Smooth muscle cell (in vitro differentiated cells): ENCODE data around the gene SUGCT. TPM values are rescaled to one million over a fixed set of nuclear protein-coding genes. Genes with fewer than 3 reads are reported as not detected.

Source experiments
- DNase-seq: peaks from one replicate; lab custom pipeline; 2025; ENCODE audit not compliant: unreplicated experiment; lab: John Stamatoyannopoulos, UW
- H2AFZ ChIP-seq: fragments of 200-600 bp; sonication (generic); 2 replicates; pipeline ENCODE4 v1.6.0; 2016; ENCODE audit warnings: antibody characterized with exemption, low read depth, mild to moderate bottlenecking
- H3F3A ChIP-seq: fragments of 200-600 bp; sonication (generic); 2 replicates; pipeline ENCODE4 v1.6.0; 2017; ENCODE audit warnings: antibody characterized with exemption, low read depth
- H3K27ac ChIP-seq: fragments of 200-600 bp; sonication (generic); 2 replicates; pipeline ENCODE4 v1.5.1; 2016; ENCODE audit warnings: low read depth, mild to moderate bottlenecking
- H3K27me3 ChIP-seq: fragments of 200-600 bp; sonication (generic); 2 replicates; pipeline ENCODE4 v1.6.1; 2016; ENCODE audit warnings: low read depth, mild to moderate bottlenecking
- H3K36me3 ChIP-seq: fragments of 200-600 bp; sonication (generic); 2 replicates; pipeline ENCODE4 v1.5.1; 2016; ENCODE audit warnings: low read depth
- H3K4me1 ChIP-seq: fragments of 200-600 bp; sonication (generic); 2 replicates; pipeline ENCODE4 v1.5.1; 2016; ENCODE audit warnings: low read depth
- H3K4me2 ChIP-seq: fragments of 200-600 bp; sonication (generic); 2 replicates; pipeline ENCODE4 v1.6.0; 2016; ENCODE audit warnings: mild to moderate bottlenecking
- H3K4me3 ChIP-seq: fragments of 200-600 bp; sonication (generic); 2 replicates; pipeline ENCODE4 v1.5.1; 2016; ENCODE audit warnings: mild to moderate bottlenecking
- H3K79me2 ChIP-seq: fragments of 200-600 bp; sonication (generic); 2 replicates; pipeline ENCODE4 v1.6.0; 2016; ENCODE audit warnings: low read depth, mild to moderate bottlenecking
- H3K9ac ChIP-seq: fragments of 200-600 bp; sonication (generic); 2 replicates; pipeline ENCODE4 v1.6.0; 2016; ENCODE audit warnings: low read depth
- H3K9me3 ChIP-seq: fragments of 200-600 bp; sonication (generic); replicated peaks from 2 replicates; pipeline ENCODE4 v1.5.1; 2016; ENCODE audit warnings: low read depth
- H4K20me1 ChIP-seq: fragments of 200-600 bp; sonication (generic); 2 replicates; pipeline ENCODE4 v1.6.0; 2016; ENCODE audit warnings: low read depth
- CTCF ChIP-seq: fragments of 200-600 bp; sonication (generic); IDR thresholded peaks from 2 replicates; pipeline ENCODE4 v1.5.1; 2017; ENCODE audit warnings: borderline replicate concordance, mild to moderate bottlenecking, antibody characterized with exemption; ENCODE audit not compliant: insufficient read depth, poor library complexity, severe bottlenecking
- WGBS: methylation state at CpG from one replicate; pipeline ENCODE4 v1.1.7; 2016; ENCODE audit warnings: low lambda C conversion rate; 5-methylcytosine and 5-hydroxymethylcytosine counted together
- polyA plus RNA-seq: library from polyadenylated mRNA; unstranded; fragments of >200 nt; fragmentation: Nextera tagmentation; extraction: Ambion mirVana; gene quantifications from 2 replicates; pipeline ENCODE4 v1.2.1, GENCODE V29; 2016
- total RNA-seq: library from RNA; depleted of rRNA; stranded (reverse); fragments of >200 nt; gene quantifications from 2 replicates; pipeline ENCODE4 v1.2.3, GENCODE V29; 2014

The SUGCT gene
- total and polyA plus RNA-seq, 2 experiments from 2014 or later, result 16.9 to 65.8 TPM

DNA sequence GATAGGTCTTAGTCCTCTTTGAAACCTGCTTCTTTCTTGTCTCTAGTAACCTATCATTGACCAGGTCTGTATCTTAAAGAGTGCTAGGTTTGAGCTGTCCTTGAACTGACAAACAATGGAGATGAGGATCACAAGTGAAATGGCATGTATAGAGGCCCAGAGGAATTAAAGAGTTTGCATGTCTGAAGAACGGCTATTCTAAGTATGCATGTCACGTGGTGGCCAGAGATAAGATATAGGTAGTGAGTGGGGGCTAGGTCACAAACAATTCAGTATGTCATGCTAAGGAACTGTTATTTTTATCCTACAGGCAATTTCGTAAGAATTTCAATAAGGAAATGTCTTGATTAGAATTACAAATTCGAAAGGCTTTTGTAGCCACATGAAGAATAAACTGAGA is 95.3 kb downstream of the SUGCT start:
- Histone ChIP-seq H3K9ac (peak overlapping the region; percentile 18), H3K27ac (no peak overlapping the region), H2AFZ (no peak overlapping the region), H3K4me1 (no peaks in the 10 kb centered on the region), H3K9me3 (no peaks in the 10 kb centered on the region), H3K79me2 (no peaks in the 10 kb centered on the region), H3K36me3 (no peaks in the 10 kb centered on the region), H3K4me3 (no peak overlapping the region), H3K4me2 (peak overlapping the region; percentile 6), H4K20me1 (no peaks in the 10 kb centered on the region), H3F3A (peaks cover 6% of the 10 kb centered on the region), H3K27me3 (no peaks in the 10 kb centered on the region)
- TF ChIP-seq CTCF, result no peak
- WGBS, result 50% methylated on average over 4 of the region's 4 CpGs
- DNase-seq, result no peak

GRCh38 chr7:40231796-40232195 is 97.0 kb downstream of the SUGCT start:
- H4K20me1 ChIP-seq, result no peaks in the 10 kb centered on the region

GRCh38 chr7:40232242-40232893 is 97.6 kb downstream of the SUGCT start:
- H3K9me3 ChIP-seq, result no peaks in the 10 kb centered on the region
- H3K36me3 ChIP-seq, result no peaks in the 10 kb centered on the region
- H2AFZ ChIP-seq, result peak overlapping the region; percentile 66
- H3K27ac ChIP-seq, result peak overlapping the region; percentile 39
- TF ChIP-seq CTCF, result peak; percentile 65
- no peaks in the 10 kb centered on the region for H3K27me3 ChIP-seq
- WGBS, result 26% methylated on average over 7 of the region's 7 CpGs
- H3K4me2 ChIP-seq, result no peak overlapping the region
- H3K4me1 ChIP-seq, result no peaks in the 10 kb centered on the region
- no peaks in the 10 kb centered on the region for H4K20me1 ChIP-seq
- DNase-seq, result no peak
- H3K79me2 ChIP-seq, result no peaks in the 10 kb centered on the region
- peaks cover 6% of the 10 kb centered on the region for H3F3A ChIP-seq
- H3K9ac ChIP-seq, result no peak overlapping the region
- no peak overlapping the region for H3K4me3 ChIP-seq

More at GRCh38 chr7:40231796-40232195, 97.0 kb downstream of the SUGCT start:
- H3K9ac ChIP-seq, result no peak overlapping the region
- H3K27me3 ChIP-seq, result no peaks in the 10 kb centered on the region
- no peaks in the 10 kb centered on the region for H3K4me1 ChIP-seq
- H3K36me3 ChIP-seq, result no peaks in the 10 kb centered on the region
- WGBS, result 61% methylated on average over 1 of the region's 1 CpG
- H3K4me2 ChIP-seq, result no peak overlapping the region
- H3K27ac ChIP-seq, result peak overlapping the region; percentile 39
- H3K4me3 ChIP-seq, result no peak overlapping the region
- H3F3A ChIP-seq, result peaks cover 6% of the 10 kb centered on the region
- TF ChIP-seq CTCF, result no peak
- no peaks in the 10 kb centered on the region for H3K9me3 ChIP-seq
- no peak overlapping the region for H2AFZ ChIP-seq
- H3K79me2 ChIP-seq, result no peaks in the 10 kb centered on the region
- no peak for DNase-seq

DNA sequence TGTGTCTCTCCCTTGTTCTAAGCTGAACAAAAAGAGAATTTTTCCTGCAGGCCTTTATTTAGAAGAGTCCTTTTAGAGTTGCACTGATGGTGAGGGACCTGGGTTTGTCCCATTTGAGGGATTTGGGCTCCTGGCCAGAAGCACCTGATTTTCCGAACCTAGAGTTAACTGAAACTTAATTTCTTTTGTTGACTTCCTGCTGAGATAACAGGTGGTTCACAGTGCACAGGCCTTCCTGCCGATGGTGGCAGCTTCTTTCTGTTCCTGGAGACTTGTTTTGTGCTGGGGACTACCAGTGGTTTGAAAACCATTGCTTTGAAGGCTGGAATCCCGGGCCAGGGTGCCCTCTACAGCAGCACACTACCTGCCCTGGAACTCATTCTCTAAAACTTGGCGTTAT is 99.2 kb downstream of the SUGCT start:
- no peak overlapping the region for H2AFZ ChIP-seq
- TF ChIP-seq CTCF, result no peak
- 88% methylated on average over 4 of the region's 4 CpGs for WGBS
- DNase-seq, result no peak
- no peak overlapping the region for H3K4me3 ChIP-seq
- no peaks in the 10 kb centered on the region for H4K20me1 ChIP-seq
- no peak overlapping the region for H3K27ac ChIP-seq
- H3K9me3 ChIP-seq, result no peaks in the 10 kb centered on the region
- H3K36me3 ChIP-seq, result no peaks in the 10 kb centered on the region
- H3K9ac ChIP-seq, result no peak overlapping the region
- H3K4me1 ChIP-seq, result no peaks in the 10 kb centered on the region
- no peaks in the 10 kb centered on the region for H3K79me2 ChIP-seq
- no peaks in the 10 kb centered on the region for H3K27me3 ChIP-seq
- H3K4me2 ChIP-seq, result no peak overlapping the region
- peaks cover 6% of the 10 kb centered on the region for H3F3A ChIP-seq
